IMR-90 (cell line): ENCODE data around the gene FYB2.

Experiments used
- BHLHE40 ChIP-seq: fragments of 150-350 bp; IDR thresholded peaks from 2 replicates; pipeline ENCODE4 v1.6.1; 2016; ENCODE audit warnings: mild to moderate bottlenecking, low read depth, low read length
- CEBPB ChIP-seq: IDR thresholded peaks from 2 replicates; pipeline ENCODE4 v1.6.1; 2012; ENCODE audit warnings: low read depth, low read length, improper control_type of control experiment
- MAFK ChIP-seq: IDR thresholded peaks from 2 replicates; pipeline ENCODE4 v1.6.1; 2012; ENCODE audit warnings: low read depth, low read length, improper control_type of control experiment
- MAZ ChIP-seq: IDR thresholded peaks from 2 replicates; pipeline ENCODE4 v1.6.1; 2012; ENCODE audit warnings: low read depth, mild to moderate bottlenecking, low read length, improper control_type of control experiment, moderate library complexity, borderline replicate concordance
- NFE2L2 ChIP-seq: fragments of 150-350 bp; IDR thresholded peaks from 2 replicates; pipeline ENCODE4 v1.6.1; 2016; ENCODE audit warnings: low read depth, mild to moderate bottlenecking, low read length
- POLR2A ChIP-seq: IDR thresholded peaks from 2 replicates; pipeline ENCODE4 v1.6.1; 2012; ENCODE audit warnings: mild to moderate bottlenecking, low read depth, low read length
- RAD21 ChIP-seq: IDR thresholded peaks from 2 replicates; pipeline ENCODE4 v1.6.1; 2012; ENCODE audit warnings: low read length, improper control_type of control experiment
- RCOR1 ChIP-seq: IDR thresholded peaks from 2 replicates; pipeline ENCODE4 v1.6.1; 2012; ENCODE audit warnings: mild to moderate bottlenecking, low read length, improper control_type of control experiment; ENCODE audit not compliant: insufficient replicate concordance
- RFX5 ChIP-seq: IDR thresholded peaks from 2 replicates; pipeline ENCODE4 v1.8.0; 2012; ENCODE audit warnings: low read depth, mild to moderate bottlenecking, low read length, moderate library complexity
- SMC3 ChIP-seq: fragments of 150-350 bp; IDR thresholded peaks from 2 replicates; pipeline ENCODE4 v1.6.1; 2016; ENCODE audit warnings: low read depth, mild to moderate bottlenecking, antibody characterized with exemption, low read length, moderate library complexity
- TF ChIP-seq, protein P1 (sequence below): conservative IDR thresholded peaks from 2 replicates; pipeline ENCODE4 v1.5.1; 2012; ENCODE audit warnings: mild to moderate bottlenecking, low read depth, low read length, improper control_type of control experiment
- TF ChIP-seq, protein P2 (sequence below): fragments of 150-350 bp; IDR thresholded peaks from 2 replicates; pipeline ENCODE4 v1.6.1; 2016; ENCODE audit warnings: low read depth, mild to moderate bottlenecking, low read length, moderate library complexity, borderline replicate concordance
- TF ChIP-seq, protein P3 (sequence below): fragments of 150-350 bp; IDR thresholded peaks from 2 replicates; pipeline ENCODE4 v1.6.1; 2017; ENCODE audit warnings: mild to moderate bottlenecking, antibody characterized with exemption, low read length, low read depth

DNA sequence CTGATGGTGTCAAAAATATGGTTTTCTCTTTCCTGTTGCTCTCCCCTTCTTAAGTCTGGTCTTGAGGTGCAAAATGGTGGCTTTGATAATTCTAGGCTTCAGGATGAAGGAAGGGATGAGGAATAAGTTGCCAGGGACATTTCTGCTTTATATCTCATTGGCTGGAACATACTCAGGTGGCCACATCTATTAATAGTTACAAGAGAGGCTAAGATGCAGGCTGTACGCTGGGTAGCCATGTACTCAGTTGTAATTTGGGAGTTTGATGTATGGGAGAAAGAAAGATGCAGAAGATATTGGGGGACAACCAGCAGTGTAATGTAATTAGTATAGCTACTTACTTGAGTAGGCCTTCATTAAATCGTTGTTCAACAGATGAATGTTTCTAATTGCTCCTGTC, 148.9 kb downstream of the FYB2 start:
- TF ChIP-seq, protein P1, sequence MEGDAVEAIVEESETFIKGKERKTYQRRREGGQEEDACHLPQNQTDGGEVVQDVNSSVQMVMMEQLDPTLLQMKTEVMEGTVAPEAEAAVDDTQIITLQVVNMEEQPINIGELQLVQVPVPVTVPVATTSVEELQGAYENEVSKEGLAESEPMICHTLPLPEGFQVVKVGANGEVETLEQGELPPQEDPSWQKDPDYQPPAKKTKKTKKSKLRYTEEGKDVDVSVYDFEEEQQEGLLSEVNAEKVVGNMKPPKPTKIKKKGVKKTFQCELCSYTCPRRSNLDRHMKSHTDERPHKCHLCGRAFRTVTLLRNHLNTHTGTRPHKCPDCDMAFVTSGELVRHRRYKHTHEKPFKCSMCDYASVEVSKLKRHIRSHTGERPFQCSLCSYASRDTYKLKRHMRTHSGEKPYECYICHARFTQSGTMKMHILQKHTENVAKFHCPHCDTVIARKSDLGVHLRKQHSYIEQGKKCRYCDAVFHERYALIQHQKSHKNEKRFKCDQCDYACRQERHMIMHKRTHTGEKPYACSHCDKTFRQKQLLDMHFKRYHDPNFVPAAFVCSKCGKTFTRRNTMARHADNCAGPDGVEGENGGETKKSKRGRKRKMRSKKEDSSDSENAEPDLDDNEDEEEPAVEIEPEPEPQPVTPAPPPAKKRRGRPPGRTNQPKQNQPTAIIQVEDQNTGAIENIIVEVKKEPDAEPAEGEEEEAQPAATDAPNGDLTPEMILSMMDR: no peak
- TF ChIP-seq POLR2A: no peak
- no peak for TF ChIP-seq SMC3
- TF ChIP-seq MAZ: no peak
- no peak for TF ChIP-seq NFE2L2
- TF ChIP-seq MAFK: no peak
- TF ChIP-seq, protein P2, sequence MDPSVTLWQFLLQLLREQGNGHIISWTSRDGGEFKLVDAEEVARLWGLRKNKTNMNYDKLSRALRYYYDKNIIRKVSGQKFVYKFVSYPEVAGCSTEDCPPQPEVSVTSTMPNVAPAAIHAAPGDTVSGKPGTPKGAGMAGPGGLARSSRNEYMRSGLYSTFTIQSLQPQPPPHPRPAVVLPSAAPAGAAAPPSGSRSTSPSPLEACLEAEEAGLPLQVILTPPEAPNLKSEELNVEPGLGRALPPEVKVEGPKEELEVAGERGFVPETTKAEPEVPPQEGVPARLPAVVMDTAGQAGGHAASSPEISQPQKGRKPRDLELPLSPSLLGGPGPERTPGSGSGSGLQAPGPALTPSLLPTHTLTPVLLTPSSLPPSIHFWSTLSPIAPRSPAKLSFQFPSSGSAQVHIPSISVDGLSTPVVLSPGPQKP: no peak
- no peak for TF ChIP-seq RCOR1
- no peak for TF ChIP-seq BHLHE40
- no peak for TF ChIP-seq RFX5
- TF ChIP-seq CEBPB: no peak
- TF ChIP-seq, protein P3, sequence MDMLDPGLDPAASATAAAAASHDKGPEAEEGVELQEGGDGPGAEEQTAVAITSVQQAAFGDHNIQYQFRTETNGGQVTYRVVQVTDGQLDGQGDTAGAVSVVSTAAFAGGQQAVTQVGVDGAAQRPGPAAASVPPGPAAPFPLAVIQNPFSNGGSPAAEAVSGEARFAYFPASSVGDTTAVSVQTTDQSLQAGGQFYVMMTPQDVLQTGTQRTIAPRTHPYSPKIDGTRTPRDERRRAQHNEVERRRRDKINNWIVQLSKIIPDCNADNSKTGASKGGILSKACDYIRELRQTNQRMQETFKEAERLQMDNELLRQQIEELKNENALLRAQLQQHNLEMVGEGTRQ: no peak
- no peak for TF ChIP-seq RAD21
